IMR-90 (cell line): Measurements from ENCODE around the gene LANCL1. TPM values are rescaled to one million over a fixed set of nuclear protein-coding genes. Genes with fewer than 3 reads are reported as not detected.

Experiments
- ATAC-seq: fragments of 200-7000 bp; cut with Tn5 transposase; 2 replicates; pipeline ENCODE4 v1.9.1; 2020; ENCODE audit warnings: low read depth, mild to moderate bottlenecking, moderate library complexity
- BruUV-seq: library from RNA; stranded (reverse); fragments of 400-500 nt; replicated peaks from 2 replicates; lab custom pipeline; 2021; lab: Mats Ljungman, UMichigan
- CTCF ChIA-PET: fragments of 300-600 bp; formaldehyde crosslinking; extraction: SDS; loops from one replicate; lab custom pipeline; 2021; ENCODE audit warnings: antibody characterized with exemption; lab: Yijun Ruan, JAX
- POLR2A ChIA-PET: fragments of 300-600 bp; sonication (Branson Sonifier 250); formaldehyde crosslinking; loops from one replicate; lab custom pipeline; 2022; ENCODE audit warnings: antibody characterized with exemption; ENCODE audit not compliant: unreplicated experiment; lab: Charles Lee
- DNase-seq: peaks from one replicate; pipeline ENCODE4 v3.0.0; 2013
- H2AFZ ChIP-seq: replicated peaks from 2 replicates; pipeline ENCODE3; 2013; ENCODE audit warnings: low read length, mild to moderate bottlenecking; ENCODE audit not compliant: poor library complexity
- H2AK5ac ChIP-seq: 2 replicates; pipeline ENCODE4 v1.6.1; 2013; ENCODE audit warnings: low read depth, low read length, inconsistent platforms
- H2AK9ac ChIP-seq: replicated peaks from 2 replicates; pipeline ENCODE3; 2013; ENCODE audit warnings: mild to moderate bottlenecking, low read depth, low read length, moderate library complexity; ENCODE audit not compliant: poor library complexity
- H2BK120ac ChIP-seq: 2 replicates; pipeline ENCODE4 v1.6.1; 2013; ENCODE audit warnings: low read depth, low read length, inconsistent platforms
- H2BK15ac ChIP-seq: 3 replicates; pipeline ENCODE4 v1.6.1; 2013; ENCODE audit warnings: low read depth, low read length, inconsistent platforms
- H2BK20ac ChIP-seq: 2 replicates; pipeline ENCODE4 v1.6.1; 2013; ENCODE audit warnings: low read depth, mild to moderate bottlenecking, inconsistent platforms, low read length, moderate library complexity
- H2BK5ac ChIP-seq: 2 replicates; pipeline ENCODE4 v1.6.1; 2013; ENCODE audit warnings: mild to moderate bottlenecking, low read depth, low read length, inconsistent platforms; ENCODE audit not compliant: poor library complexity, severe bottlenecking
- H3K14ac ChIP-seq: replicated peaks from 2 replicates; pipeline ENCODE4 v1.6.1; 2013; ENCODE audit warnings: low read depth, low read length, inconsistent platforms
- H3K18ac ChIP-seq: 2 replicates; pipeline ENCODE4 v1.6.1; 2013; ENCODE audit warnings: low read depth, low read length, control low read depth
- H3K23ac ChIP-seq: 2 replicates; pipeline ENCODE4 v1.6.1; 2013; ENCODE audit warnings: low read depth, low read length, inconsistent platforms
- H3K27ac ChIP-seq: 2 replicates; pipeline ENCODE4 v1.5.1; 2013; ENCODE audit warnings: mild to moderate bottlenecking, control low read depth, low read length; ENCODE audit not compliant: insufficient read depth
- H3K27me3 ChIP-seq: 2 replicates; pipeline ENCODE4 v1.6.1; 2013; ENCODE audit warnings: low read length; ENCODE audit not compliant: control insufficient read depth, insufficient read depth
- H3K36me3 ChIP-seq: 2 replicates; pipeline ENCODE4 v1.6.1; 2013; ENCODE audit warnings: low read length, mixed read lengths; ENCODE audit not compliant: control insufficient read depth, insufficient read depth
- H3K4ac ChIP-seq: 2 replicates; pipeline ENCODE4 v1.6.1; 2013; ENCODE audit warnings: low read depth, low read length, inconsistent platforms
- H3K4me1 ChIP-seq: 2 replicates; pipeline ENCODE4 v1.6.1; 2013; ENCODE audit warnings: low read length, mixed read lengths; ENCODE audit not compliant: control insufficient read depth, insufficient read depth
- H3K4me2 ChIP-seq: 2 replicates; pipeline ENCODE4 v1.6.1; 2013; ENCODE audit warnings: low read depth, mild to moderate bottlenecking, control low read depth, low read length, moderate library complexity
- H3K4me3 ChIP-seq: 2 replicates; pipeline ENCODE4 v1.5.1; 2013; ENCODE audit warnings: low read depth, mild to moderate bottlenecking, control low read depth, low read length, moderate library complexity; ENCODE audit not compliant: insufficient read depth
- H3K56ac ChIP-seq: 2 replicates; pipeline ENCODE4 v1.6.1; 2013; ENCODE audit warnings: low read length, inconsistent platforms; ENCODE audit not compliant: insufficient read depth; ENCODE audit errors: extremely low read depth
- H3K79me1 ChIP-seq, 2 experiments: 2 replicates each; pipeline ENCODE4 v1.6.1; 2013; ENCODE audit warnings: low read length in 2 of 2, inconsistent platforms in 1 of 2, low read depth in 1 of 2
- H3K9ac ChIP-seq: 2 replicates; pipeline ENCODE4 v1.6.1; 2013; ENCODE audit warnings: low read depth, low read length, control low read depth
- H3K9me1 ChIP-seq: 2 replicates; pipeline ENCODE4 v1.6.1; 2013; ENCODE audit warnings: low read length, inconsistent platforms; ENCODE audit not compliant: insufficient read depth
- H3K9me3 ChIP-seq: 2 replicates; pipeline ENCODE4 v1.6.1; 2013; ENCODE audit warnings: low read length; ENCODE audit not compliant: control insufficient read depth, insufficient read depth
- H4K20me1 ChIP-seq: 2 replicates; pipeline ENCODE4 v1.6.1; 2013; ENCODE audit warnings: low read length, inconsistent platforms; ENCODE audit not compliant: insufficient read depth
- H4K5ac ChIP-seq: 2 replicates; pipeline ENCODE4 v1.6.1; 2013; ENCODE audit warnings: mild to moderate bottlenecking, low read depth, low read length, control low read depth
- H4K8ac ChIP-seq, 2 experiments: 2 replicates each; pipeline ENCODE4 v1.6.1; 2013; ENCODE audit warnings: low read depth in 2 of 2, low read length in 2 of 2, control low read depth in 1 of 2, inconsistent platforms in 1 of 2
- H4K91ac ChIP-seq: 2 replicates; pipeline ENCODE4 v1.6.1; 2013; ENCODE audit warnings: low read depth, low read length, inconsistent platforms; ENCODE audit not compliant: insufficient read depth
- BHLHE40 ChIP-seq: fragments of 150-350 bp; IDR thresholded peaks from 2 replicates; pipeline ENCODE4 v1.6.1; 2016; ENCODE audit warnings: mild to moderate bottlenecking, low read depth, low read length
- CEBPB ChIP-seq: IDR thresholded peaks from 2 replicates; pipeline ENCODE4 v1.6.1; 2012; ENCODE audit warnings: low read depth, low read length, improper control_type of control experiment
- CHD1 ChIP-seq: IDR thresholded peaks from 2 replicates; pipeline ENCODE4 v1.6.1; 2012; ENCODE audit warnings: low read depth, low read length, improper control_type of control experiment
- CTCF ChIP-seq: conservative IDR thresholded peaks from 2 replicates; pipeline ENCODE4 v1.5.1; 2012; ENCODE audit warnings: mild to moderate bottlenecking, low read depth, low read length, improper control_type of control experiment
- FOS ChIP-seq: fragments of 150-350 bp; IDR thresholded peaks from 2 replicates; pipeline ENCODE4 v1.6.1; 2016; ENCODE audit warnings: low read depth, low read length
- MAFK ChIP-seq: IDR thresholded peaks from 2 replicates; pipeline ENCODE4 v1.6.1; 2012; ENCODE audit warnings: low read depth, low read length, improper control_type of control experiment
- MAZ ChIP-seq: IDR thresholded peaks from 2 replicates; pipeline ENCODE4 v1.6.1; 2012; ENCODE audit warnings: low read depth, mild to moderate bottlenecking, low read length, improper control_type of control experiment, moderate library complexity, borderline replicate concordance
- NFE2L2 ChIP-seq: fragments of 150-350 bp; IDR thresholded peaks from 2 replicates; pipeline ENCODE4 v1.6.1; 2016; ENCODE audit warnings: low read depth, mild to moderate bottlenecking, low read length
- POLR2A ChIP-seq: IDR thresholded peaks from 2 replicates; pipeline ENCODE4 v1.6.1; 2012; ENCODE audit warnings: mild to moderate bottlenecking, low read depth, low read length
- RFX5 ChIP-seq: IDR thresholded peaks from 2 replicates; pipeline ENCODE4 v1.8.0; 2012; ENCODE audit warnings: low read depth, mild to moderate bottlenecking, low read length, moderate library complexity
- SMC3 ChIP-seq: fragments of 150-350 bp; IDR thresholded peaks from 2 replicates; pipeline ENCODE4 v1.6.1; 2016; ENCODE audit warnings: low read depth, mild to moderate bottlenecking, antibody characterized with exemption, low read length, moderate library complexity
- USF2 ChIP-seq: fragments of 150-350 bp; IDR thresholded peaks from 2 replicates; pipeline ENCODE4 v1.6.1; 2017; ENCODE audit warnings: mild to moderate bottlenecking, antibody characterized with exemption, low read length, low read depth
- WGBS, 2 experiments: methylation state at CpG; one replicate each; pipeline versions ENCODE4 v1.1.5 to v1.1.7; 2013; ENCODE audit warnings: missing lambda C conversion rate in 2 of 2; ENCODE audit not compliant: insufficient read length in 1 of 2; ENCODE audit errors: extremely low coverage in 2 of 2; 5-methylcytosine and 5-hydroxymethylcytosine counted together
- dilution Hi-C: fragments of 300-500 bp; cut with HindIII; formaldehyde crosslinking; loops from one replicate; pipeline ENCODE4 v1.14.3; 2018; ENCODE audit warnings: low sequenced_read_pairs; ENCODE audit not compliant: unreplicated experiment
- in situ Hi-C: fragments of 300-500 bp; cut with MboI; formaldehyde crosslinking; loops from 3 replicates; pipeline ENCODE4 v1.14.3; 2019; ENCODE audit warnings: low sequenced_read_pairs, inconsistent platforms, mixed read lengths
- intact Hi-C: fragments of 100-400 bp; cut with micrococcal nuclease; formaldehyde crosslinking; loops from 2 replicates; pipeline ENCODE4 v1.10.0; 2022
- polyA plus RNA-seq, 3 experiments: library from polyadenylated mRNA; depleted of rRNA; stranded (reverse); fragments of >200 nt; gene quantifications; 2 replicates each; pipeline ENCODE4 v1.2.3, GENCODE V29; 2012; ENCODE audit warnings: low replicate concordance in 1 of 3
- total RNA-seq: library from RNA; depleted of rRNA; stranded (reverse); fragments of >200 nt; gene quantifications from 2 replicates; pipeline ENCODE4 v1.2.3, GENCODE V29; 2012
- TF ChIP-seq, protein P1 (sequence below): fragments of 150-350 bp; IDR thresholded peaks from 2 replicates; pipeline ENCODE4 v1.6.1; 2016; ENCODE audit warnings: low read depth, mild to moderate bottlenecking, low read length, moderate library complexity, borderline replicate concordance

The LANCL1 gene
- total and polyA plus RNA-seq, 2 of the 4 experiments (the other 2 are of a cell fraction): 29.7 to 53.8 TPM

DNA sequence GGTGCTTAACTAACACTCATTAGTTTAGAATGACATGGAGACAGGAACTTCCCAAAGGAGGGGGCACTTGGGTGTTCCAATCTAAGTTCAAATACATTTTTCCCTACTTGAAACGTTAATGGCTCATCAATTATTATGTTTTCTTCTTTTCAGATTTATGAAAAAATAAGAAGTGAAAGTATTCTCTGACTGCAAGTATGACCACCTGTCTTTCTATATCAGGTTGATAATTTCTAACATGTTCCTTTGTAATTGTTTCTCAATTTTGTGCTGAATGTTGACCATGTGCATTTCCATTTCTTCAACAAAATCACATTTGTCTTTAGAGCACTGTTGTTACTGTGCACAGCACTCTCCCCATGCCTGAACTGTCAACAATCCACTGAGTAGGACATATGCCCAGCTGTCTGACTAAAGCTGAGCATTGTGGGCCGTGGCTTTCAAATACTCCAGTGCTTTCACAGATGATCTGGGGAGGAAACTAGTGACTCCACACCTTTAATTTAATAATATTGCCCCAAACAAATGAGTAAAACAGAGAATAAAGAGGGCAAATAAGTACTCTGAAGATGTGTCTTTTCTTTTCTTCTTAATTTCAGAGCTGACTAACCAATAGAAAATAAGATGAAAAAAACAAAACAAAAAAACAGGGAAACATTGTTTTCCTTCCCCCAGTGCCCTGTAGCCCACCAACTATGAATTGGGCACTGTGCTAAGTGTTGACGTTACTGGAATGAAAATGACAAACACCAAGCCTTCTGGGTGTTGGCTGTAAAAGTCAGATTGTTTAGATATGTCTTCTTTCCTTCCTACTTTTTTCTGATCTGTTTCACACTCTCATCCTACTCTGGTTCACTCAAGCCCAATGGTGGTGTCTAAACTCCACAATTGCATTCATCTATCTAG, 16.0 kb downstream of the LANCL1 start (continued):
- no peak for TF ChIP-seq RFX5

- H3K18ac ChIP-seq: no peak overlapping the region
- ATAC-seq (no peak), DNase-seq (no peak)
- H2BK20ac ChIP-seq: no peak overlapping the region
- H4K91ac ChIP-seq: no peak overlapping the region
- in situ Hi-C loops: no loop called here
- no TSS peak for BruUV-seq
- H3K23ac ChIP-seq: no peak overlapping the region
- no peak overlapping the region for H2BK5ac ChIP-seq
- H4K20me1 ChIP-seq: no peaks in the 10 kb centered on the region
- H3K9ac ChIP-seq: no peak overlapping the region
- dilution Hi-C loops: no loop called here
- no peaks in the 10 kb centered on the region for H3K4me1 ChIP-seq
- no peak overlapping the region for H3K4me2 ChIP-seq
- no peak overlapping the region for H3K14ac ChIP-seq
- no peak overlapping the region for H2AK5ac ChIP-seq
- H4K5ac ChIP-seq: no peak overlapping the region
- no peak overlapping the region for H4K8ac ChIP-seq
- WGBS, 2 experiments: no CpG with 5 or more reads among the region's 5 CpGs
- H3K9me1 ChIP-seq: no peaks in the 10 kb centered on the region
- H3K4ac ChIP-seq: no peak overlapping the region
- intact Hi-C loops: no loop called here
- ChIA-PET POLR2A (no interaction called here), CTCF (interaction anchor here (0.5 to 1.3 kb wide), 2 partner anchors 15 to 1892 kb away, joined by 3 to 4 read pairs; no protein-coding TSS in a partner anchor)
- no peak overlapping the region for H2BK15ac ChIP-seq
- no peak overlapping the region for H3K4me3 ChIP-seq
- no peaks in the 10 kb centered on the region for H3K79me1 ChIP-seq
- peaks cover 10% of the 10 kb centered on the region for H3K36me3 ChIP-seq
- H2AFZ ChIP-seq: no peak overlapping the region
- no peak overlapping the region for H3K56ac ChIP-seq
- H3K9me3 ChIP-seq: no peaks in the 10 kb centered on the region
- H2BK120ac ChIP-seq: no peak overlapping the region
- no peak overlapping the region for H2AK9ac ChIP-seq
- H3K27ac ChIP-seq: no peak overlapping the region
- H3K27me3 ChIP-seq: no peaks in the 10 kb centered on the region
- TF ChIP-seq CEBPB (no peak), NFE2L2 (no peak), USF2 (no peak), SMC3 (no peak), MAFK (no peak), BHLHE40 (no peak), RFX5 (no peak), CHD1 (no peak), FOS (no peak), CTCF (no peak), MAZ (no peak), POLR2A (no peak)
- TF ChIP-seq, protein P1, sequence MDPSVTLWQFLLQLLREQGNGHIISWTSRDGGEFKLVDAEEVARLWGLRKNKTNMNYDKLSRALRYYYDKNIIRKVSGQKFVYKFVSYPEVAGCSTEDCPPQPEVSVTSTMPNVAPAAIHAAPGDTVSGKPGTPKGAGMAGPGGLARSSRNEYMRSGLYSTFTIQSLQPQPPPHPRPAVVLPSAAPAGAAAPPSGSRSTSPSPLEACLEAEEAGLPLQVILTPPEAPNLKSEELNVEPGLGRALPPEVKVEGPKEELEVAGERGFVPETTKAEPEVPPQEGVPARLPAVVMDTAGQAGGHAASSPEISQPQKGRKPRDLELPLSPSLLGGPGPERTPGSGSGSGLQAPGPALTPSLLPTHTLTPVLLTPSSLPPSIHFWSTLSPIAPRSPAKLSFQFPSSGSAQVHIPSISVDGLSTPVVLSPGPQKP: no peak
Measured at GRCh38 chr2:210459880-210460279, 16.7 kb downstream of the LANCL1 start.
